Spleen (tissue), 11 donors: Measurements from ENCODE around the gene RBM20. TPM values are rescaled to one million over a fixed set of nuclear protein-coding genes. Genes with fewer than 3 reads are reported as not detected.

Experiments used
- DNase-seq: peaks from one replicate; pipeline ENCODE4 v3.0.0-alpha.2; 2020
- H3K27ac ChIP-seq, 8 donors: fragments of 200-600 bp; sonication (generic) in 7 of 8; 1 replicate in 4 of 8; 2 replicates in 4 of 8; pipeline versions ENCODE4 v1.5.0 to v1.8.0; 2016 to 2021; ENCODE audit warnings: inconsistent platforms in 4 of 8, mild to moderate bottlenecking in 4 of 8, moderate library complexity in 1 of 8
- H3K27me3 ChIP-seq, 7 donors: fragments of 200-600 bp; sonication (generic) in 6 of 7; replicated peaks in 1 of 7; 1 replicate in 4 of 7; 2 replicates in 3 of 7; pipeline versions ENCODE4 v1.5.0 to v1.8.0; 2016 to 2021; ENCODE audit warnings: inconsistent platforms in 3 of 7, mild to moderate bottlenecking in 1 of 7
- H3K36me3 ChIP-seq, 6 donors: fragments of 200-600 bp; sonication (generic) in 5 of 6; 1 replicate in 4 of 6; 2 replicates in 2 of 6; pipeline versions ENCODE4 v1.5.0 to v1.8.0; 2016 to 2021; ENCODE audit warnings: inconsistent platforms in 2 of 6
- H3K4me1 ChIP-seq, 6 donors: fragments of 200-600 bp; sonication (generic) in 5 of 6; 1 replicate in 3 of 6; 2 replicates in 3 of 6; pipeline versions ENCODE4 v1.5.0 to v1.8.0; 2016 to 2021; ENCODE audit warnings: inconsistent platforms in 3 of 6
- H3K4me3 ChIP-seq, 8 donors: fragments of 200-600 bp; sonication (generic) in 7 of 8; 1 replicate in 4 of 8; 2 replicates in 4 of 8; pipeline versions ENCODE4 v1.5.0 to v1.8.0; 2016 to 2021; ENCODE audit warnings: inconsistent platforms in 4 of 8, mild to moderate bottlenecking in 4 of 8, moderate library complexity in 2 of 8
- H3K9me3 ChIP-seq, 8 donors: fragments of 200-600 bp; sonication (generic) in 7 of 8; 1 replicate in 4 of 8; 2 replicates in 4 of 8; pipeline versions ENCODE4 v1.5.0 to v1.8.0; 2016 to 2021; ENCODE audit warnings: inconsistent platforms in 4 of 8
- POLR2A ChIP-seq, 3 donors: fragments of 450-650 bp; IDR thresholded peaks; one replicate each; pipeline ENCODE4 v1.5.1; 2017; ENCODE audit warnings: antibody characterized with exemption in 3 of 3, mild to moderate bottlenecking in 1 of 3
- POLR2AphosphoS5 ChIP-seq, 3 donors: sonication (generic); formaldehyde crosslinking; IDR thresholded peaks; one replicate each; pipeline ENCODE4 v1.5.1; 2017; ENCODE audit warnings: antibody characterized with exemption in 3 of 3
- WGBS, 5 donors: extraction: QIAGEN DNeasy Blood & Tissue Kit in 3 of 5; methylation state at CpG; one replicate each; pipeline versions ENCODE4 v1.1.5 to v1.1.7; 2013 to 2018; 5-methylcytosine and 5-hydroxymethylcytosine counted together
- intact Hi-C: fragments of 100-400 bp; cut with DNase I; formaldehyde crosslinking; loops from one replicate; pipeline ENCODE4 v1.15.0; 2023; ENCODE audit warnings: low total_unique reads
- polyA plus RNA-seq, 3 donors: library from polyadenylated mRNA; stranded (reverse); fragments of 200-250 nt; gene quantifications; one replicate each; pipeline ENCODE4 v1.2.1, GENCODE V29; 2013
- total RNA-seq, 7 donors: library from RNA; depleted of rRNA in 3 of 7; stranded (reverse); fragments of >200 nt in 3 of 7; fragmentation: NEBNext Ultra II Directional in 4 of 7; extraction: Animal tissue kit (Norgen Biotek cat#: 25700) in 4 of 7; gene quantifications; one replicate each; pipeline versions ENCODE4 v1.1.0 to v1.2.1, GENCODE V29; 2016 to 2021
- TF ChIP-seq, protein P1 (sequence below), 11 experiments: fragments of 200-600 bp in 7 of 11; fragments of 450-650 bp in 4 of 11; sonication (generic) in 4 of 11; IDR thresholded peaks in 8 of 11; conservative IDR thresholded peaks in 3 of 11; 1 replicate in 7 of 11; 2 replicates in 4 of 11; pipeline versions ENCODE4 v1.4.0 to v1.8.0; 2016 to 2021; ENCODE audit warnings: antibody characterized with exemption in 11 of 11, inconsistent platforms in 4 of 11, mild to moderate bottlenecking in 1 of 11
- donor health status: healthy with polysubstance abuse.
- donor health status: DM: no; HTN: no; CAD: no; lungs with moderate emphysema.
- donor health status: DM: no; HTN: no; CAD: no.
- donor health status: Bipolar disorder and iron deficiency.
- donor health status: healthy.
- donor health status: DM: no; HTN: no; CAD: no.
- donor health status: DM: yes; HTN: yes; CAD: no.

Gene RBM20
- total and polyA plus RNA-seq, 10 donors, result 0.04 to 0.72 (median 0.29) TPM; not detected in 1

DNA sequence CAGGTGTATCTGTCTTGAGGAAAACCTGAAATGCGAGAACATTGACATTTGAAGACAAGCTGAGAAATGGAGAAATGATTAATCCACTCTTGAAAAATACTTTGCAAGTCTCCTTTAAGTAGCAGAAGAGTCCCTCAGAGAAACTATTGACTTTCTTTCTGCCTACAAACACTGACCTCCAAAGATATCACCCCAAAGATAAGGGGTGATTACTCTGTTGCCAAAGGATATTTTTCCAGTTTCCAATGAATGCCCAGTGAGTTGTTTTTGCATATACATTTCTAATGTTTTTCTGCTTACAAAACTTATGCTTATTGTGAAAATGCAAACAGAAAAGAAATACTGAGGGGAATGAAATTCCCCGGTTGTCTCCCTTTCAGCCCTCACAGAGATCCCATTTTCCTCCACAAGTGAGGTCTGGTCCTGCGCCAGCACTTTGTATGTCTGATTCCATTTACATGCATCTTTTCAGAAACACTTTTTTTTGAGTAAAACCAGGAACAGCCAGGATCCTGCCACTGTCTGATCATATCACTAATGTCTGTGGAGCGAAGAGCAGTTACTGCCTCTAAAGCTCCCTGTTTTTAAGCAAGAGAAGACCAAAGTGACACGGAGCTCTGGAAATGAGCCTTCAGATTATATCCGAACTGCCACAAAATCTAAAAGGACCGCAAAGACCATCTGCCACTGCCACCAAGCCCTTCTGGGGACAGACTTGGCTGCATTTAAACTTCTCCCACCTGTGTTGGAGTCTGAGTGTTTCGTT lies 144.7 kb downstream of the RBM20 start:
- no peaks in the 10 kb centered on the region for H3K4me1 ChIP-seq
- no peak overlapping the region for H3K4me3 ChIP-seq
- DNase-seq, result no peak
- TF ChIP-seq, protein P1, sequence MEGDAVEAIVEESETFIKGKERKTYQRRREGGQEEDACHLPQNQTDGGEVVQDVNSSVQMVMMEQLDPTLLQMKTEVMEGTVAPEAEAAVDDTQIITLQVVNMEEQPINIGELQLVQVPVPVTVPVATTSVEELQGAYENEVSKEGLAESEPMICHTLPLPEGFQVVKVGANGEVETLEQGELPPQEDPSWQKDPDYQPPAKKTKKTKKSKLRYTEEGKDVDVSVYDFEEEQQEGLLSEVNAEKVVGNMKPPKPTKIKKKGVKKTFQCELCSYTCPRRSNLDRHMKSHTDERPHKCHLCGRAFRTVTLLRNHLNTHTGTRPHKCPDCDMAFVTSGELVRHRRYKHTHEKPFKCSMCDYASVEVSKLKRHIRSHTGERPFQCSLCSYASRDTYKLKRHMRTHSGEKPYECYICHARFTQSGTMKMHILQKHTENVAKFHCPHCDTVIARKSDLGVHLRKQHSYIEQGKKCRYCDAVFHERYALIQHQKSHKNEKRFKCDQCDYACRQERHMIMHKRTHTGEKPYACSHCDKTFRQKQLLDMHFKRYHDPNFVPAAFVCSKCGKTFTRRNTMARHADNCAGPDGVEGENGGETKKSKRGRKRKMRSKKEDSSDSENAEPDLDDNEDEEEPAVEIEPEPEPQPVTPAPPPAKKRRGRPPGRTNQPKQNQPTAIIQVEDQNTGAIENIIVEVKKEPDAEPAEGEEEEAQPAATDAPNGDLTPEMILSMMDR (IDR thresholded peaks at IDR 0.05 in 8 of 11, conservative IDR thresholded peaks at IDR 0.05 in 3 of 11), result no peak
- TF ChIP-seq POLR2A (IDR thresholded peaks at IDR 0.05) (no peak), POLR2AphosphoS5 (IDR thresholded peaks at IDR 0.05) (no peak)
- intact Hi-C loops, result no loop called here
- H3K27ac ChIP-seq, result no peak overlapping the region
- H3K9me3 ChIP-seq, result no peaks in the 10 kb centered on the region
- no peaks in the 10 kb centered on the region for H3K36me3 ChIP-seq
- H3K27me3 ChIP-seq, result peaks cover 0 to 8% (median 0%) of the 10 kb centered on the region in 7 donors
- 84 to 93% (median 93%) methylated on average over 8 of the region's 8 CpGs for WGBS, 5 donors

- H3K27ac ChIP-seq, result no peak overlapping the region
Observed at GRCh38 chr10:110789604-110790433, 145.7 kb downstream of the RBM20 start.

GRCh38 chr10:110790913-110791506 lies 146.9 kb downstream of the RBM20 start:
- no peak for DNase-seq
- no peaks in the 10 kb centered on the region for H3K36me3 ChIP-seq
- TF ChIP-seq POLR2A (IDR thresholded peaks at IDR 0.05), result no peak
- TF ChIP-seq, protein P1 (IDR thresholded peaks at IDR 0.05 in 8 of 11, conservative IDR thresholded peaks at IDR 0.05 in 3 of 11), result no peak
- no peak for TF ChIP-seq POLR2AphosphoS5 (IDR thresholded peaks at IDR 0.05)
- WGBS, 5 donors, result 90 to 94% (median 91%) methylated on average over 8 of the region's 8 CpGs
- H3K4me1 ChIP-seq, result peaks cover 0 to 9% (median 0%) of the 10 kb centered on the region in 6 donors
- intact Hi-C loops, result no loop called here
- H3K9me3 ChIP-seq, result no peaks in the 10 kb centered on the region
- H3K4me3 ChIP-seq, result no peak overlapping the region
- peaks cover 0 to 8% (median 0%) of the 10 kb centered on the region in 7 donors for H3K27me3 ChIP-seq
- H3K27ac ChIP-seq, result no peak overlapping the region

More at GRCh38 chr10:110789604-110790433, 145.7 kb downstream of the RBM20 start:
- no peak overlapping the region for H3K4me3 ChIP-seq
- TF ChIP-seq POLR2A (IDR thresholded peaks at IDR 0.05), result no peak
- TF ChIP-seq, protein P1 (IDR thresholded peaks at IDR 0.05 in 8 of 11, conservative IDR thresholded peaks at IDR 0.05 in 3 of 11), result no peak
- no peak for TF ChIP-seq POLR2AphosphoS5 (IDR thresholded peaks at IDR 0.05)
- H3K27me3 ChIP-seq, result peaks cover 0 to 8% (median 0%) of the 10 kb centered on the region in 7 donors
- H3K4me1 ChIP-seq, result peaks cover 0 to 1% (median 0%) of the 10 kb centered on the region in 6 donors
- 84 to 89% (median 88%) methylated on average over 10 of the region's 10 CpGs for WGBS, 5 donors
- intact Hi-C loops, result no loop called here
- H3K36me3 ChIP-seq, result no peaks in the 10 kb centered on the region
- no peaks in the 10 kb centered on the region for H3K9me3 ChIP-seq
- no peak for DNase-seq
